ENCODE data around the gene DFFA.
"Not testable (repeated sequence)": the region's sequence is repeated elsewhere in the genome, so short reads cannot be mapped to it uniquely, and the experiment has no call there.

Gene DFFA

GRCh38 chr1:10504249-10504648 is 31.9 kb upstream of the DFFA start:
- DNase-seq = no peak

GRCh38 chr1:10502206-10502605 is 29.9 kb upstream of the DFFA start:
- no peak for DNase-seq

- no peak for DNase-seq
Measured at GRCh38 chr1:10498231-10498630, 25.9 kb upstream of the DFFA start.

- no peak for DNase-seq
Measured at GRCh38 chr1:10497109-10497508, 24.8 kb upstream of the DFFA start.

- no peak for DNase-seq
Measured at GRCh38 chr1:10495952-10496351, 23.6 kb upstream of the DFFA start.

- DNase-seq = no peak
Measured at GRCh38 chr1:10495475-10495817, 23.1 kb upstream of the DFFA start.

GRCh38 chr1:10494754-10495474 is 22.6 kb upstream of the DFFA start:
- peak; percentile 79 for DNase-seq

- DNase-seq = no peak
Measured at GRCh38 chr1:10494418-10494753, 22.1 kb upstream of the DFFA start.

GRCh38 chr1:10490286-10490970 is 18.1 kb upstream of the DFFA start:
- no peak for DNase-seq

GRCh38 chr1:10489291-10490055 is 17.1 kb upstream of the DFFA start:
- DNase-seq = no peak

- no peak for DNase-seq
Measured at GRCh38 chr1:10484521-10484920, 12.2 kb upstream of the DFFA start.

GRCh38 chr1:10480614-10481013 is 8.3 kb upstream of the DFFA start:
- DNase-seq = no peak

- no peak for DNase-seq
Measured at GRCh38 chr1:10479296-10479695, 7.0 kb upstream of the DFFA start.

- DNase-seq = no peak
Measured at GRCh38 chr1:10475510-10475909, 3.2 kb upstream of the DFFA start.

- DNase-seq = peak; percentile 90
Measured at GRCh38 chr1:10474613-10475507, 2.5 kb upstream of the DFFA start, which contains the start of gene PEX14. PEX14 (plus strand) TSS chr1:10474950; CDS start chr1:10474967, 17 bp downstream.

- not testable (repeated sequence) for DNase-seq
Measured at GRCh38 chr1:10474309-10474612, 1.9 kb upstream of the DFFA start.

GRCh38 chr1:10473145-10473765 is 926 bp upstream of the DFFA start:
- no peak for DNase-seq

GRCh38 chr1:10471411-10472219 is 714 bp downstream of the DFFA start:
- no peak for DNase-seq

- DNase-seq = no peak
Measured at GRCh38 chr1:10470043-10470442, 2.3 kb downstream of the DFFA start.

GRCh38 chr1:10467078-10467477 is 5.3 kb downstream of the DFFA start:
- no peak for DNase-seq

GRCh38 chr1:10459184-10459583 is 13.1 kb downstream of the DFFA start:
- no peak for DNase-seq

- no peak for DNase-seq
Measured at GRCh38 chr1:10457875-10458274, 14.5 kb downstream of the DFFA start.

All from stimulated activated CD4-positive, alpha-beta T cell treated with anti-CD3 and anti-CD28 coated beads, Interleukin-1b, Interleukin-23, amount 100 ng/mL, for 48 hours (primary cell).